Stimulated activated CD4-positive, alpha-beta T cell treated with anti-CD3 and anti-CD28 coated beads, TNF-alpha, amount 100 ng/mL, for 48 hours (primary cell): ENCODE results near the gene HNRNPUL2.

Experiments used
- DNase-seq, 3 donors: peaks; one replicate each; pipeline ENCODE4 v3.0.0-alpha.2; 2020; ENCODE audit warnings: low read depth in 3 of 3

Gene HNRNPUL2

DNA sequence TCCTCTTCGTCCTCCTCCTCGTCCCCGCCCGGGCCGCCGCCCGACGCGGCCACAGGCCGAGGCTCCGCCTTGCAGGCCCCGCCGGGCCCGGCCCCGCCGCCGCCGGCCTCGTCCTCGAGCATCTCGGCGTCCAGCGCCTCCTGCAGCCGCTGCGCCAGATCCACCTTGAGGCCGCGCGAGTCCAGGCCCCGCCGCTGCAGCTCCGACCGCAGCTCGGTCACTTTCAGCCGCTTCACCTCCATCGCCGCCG is 417 bp downstream of the HNRNPUL2 start:
- DNase-seq, result peak in 1 of 3 donors; percentile 17

DNA sequence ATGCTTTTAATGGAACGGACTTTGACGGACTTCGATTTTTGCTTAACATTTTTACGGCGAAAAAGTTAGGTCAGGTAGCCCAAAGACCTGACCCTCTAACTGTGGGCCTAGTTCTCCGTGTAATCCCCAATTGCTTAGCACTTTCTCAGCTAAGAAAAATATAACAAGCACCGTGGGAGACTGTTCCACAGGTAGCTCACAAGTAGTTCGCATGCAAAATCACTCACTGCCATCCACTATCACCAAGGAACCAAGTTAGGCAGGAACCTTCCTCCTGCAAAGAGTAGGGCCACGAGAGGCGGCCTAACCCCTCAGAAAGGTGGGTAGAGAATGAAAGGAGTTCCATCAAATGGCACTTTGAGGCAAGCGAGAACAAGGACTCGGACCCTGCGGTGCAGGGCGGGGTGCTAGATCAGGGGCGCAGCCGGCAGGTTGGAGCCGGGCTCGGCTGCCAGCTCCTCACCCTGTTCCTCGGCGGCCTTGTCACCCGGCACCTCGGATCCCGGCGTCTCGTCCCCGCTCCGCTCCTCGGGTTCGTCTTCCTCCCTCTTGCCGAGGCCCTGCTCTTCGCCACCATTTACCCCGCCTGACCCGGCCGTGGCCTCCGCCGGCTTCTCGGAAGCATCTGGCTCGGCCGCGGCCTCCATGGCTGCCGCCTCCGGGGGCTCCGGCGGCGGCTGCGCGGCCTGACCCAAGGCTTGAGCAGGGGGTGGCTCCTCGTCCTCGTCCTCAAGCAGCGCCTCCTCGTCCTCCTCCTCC is 922 bp downstream of the HNRNPUL2 start:
- DNase-seq, result no peak

DNA sequence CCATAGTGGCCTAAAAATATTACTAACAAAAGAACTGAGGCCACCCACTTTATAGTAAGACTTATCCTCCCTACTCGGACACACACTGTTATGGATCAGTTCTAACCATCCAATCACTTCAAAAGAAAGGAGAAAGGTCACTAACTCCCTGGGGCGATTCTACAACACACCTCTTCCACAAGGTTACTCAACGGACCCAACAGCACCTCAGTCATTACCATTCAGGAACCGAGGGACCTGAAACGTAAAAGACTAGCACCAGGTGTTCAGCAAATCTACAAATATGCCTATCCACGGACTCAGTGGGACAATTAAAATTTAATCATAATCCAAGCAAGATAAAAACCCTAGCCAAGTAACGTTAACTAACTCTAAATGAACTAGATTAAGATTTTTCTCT is 1.6 kb downstream of the HNRNPUL2 start:
- DNase-seq, result no peak

DNA sequence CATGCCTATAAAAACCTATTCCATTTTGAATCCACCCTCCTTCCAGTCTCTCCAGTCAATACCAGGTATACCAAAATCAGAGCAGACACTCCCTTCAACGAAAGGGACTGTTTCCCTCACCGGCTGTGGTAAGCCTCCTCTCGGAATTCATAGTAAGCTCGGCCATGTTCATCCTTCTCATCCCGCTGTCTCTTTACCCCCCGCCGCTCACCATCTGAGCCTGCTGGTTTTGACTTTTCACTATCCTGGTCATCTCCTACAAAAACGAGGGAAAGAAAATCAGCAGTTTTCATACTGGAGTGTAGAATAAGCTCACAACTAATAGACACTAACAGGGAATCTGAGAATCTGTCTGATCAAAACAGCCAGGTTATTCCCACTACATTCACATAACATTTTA is 3.1 kb downstream of the HNRNPUL2 start:
- DNase-seq, result no peak

DNA sequence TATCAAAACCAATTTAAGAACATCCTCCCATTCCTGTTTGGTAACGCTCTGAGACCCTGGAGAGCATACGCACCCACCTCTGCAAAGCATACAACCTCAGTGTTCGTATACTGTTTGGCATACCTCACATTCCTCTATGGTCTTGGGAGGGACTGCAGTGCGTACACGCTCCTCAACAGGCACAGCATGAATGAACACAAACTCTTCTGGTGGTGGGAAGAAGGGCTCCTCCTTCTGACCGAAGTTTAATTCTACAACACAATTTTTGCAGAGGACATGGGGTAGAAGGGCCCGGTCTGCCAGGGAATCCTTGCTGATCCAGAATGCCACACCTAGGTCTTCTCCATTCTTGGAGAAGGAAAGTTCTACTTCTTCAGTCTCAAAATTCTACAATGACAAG is 5.3 kb downstream of the HNRNPUL2 start:
- DNase-seq, result no peak

DNA sequence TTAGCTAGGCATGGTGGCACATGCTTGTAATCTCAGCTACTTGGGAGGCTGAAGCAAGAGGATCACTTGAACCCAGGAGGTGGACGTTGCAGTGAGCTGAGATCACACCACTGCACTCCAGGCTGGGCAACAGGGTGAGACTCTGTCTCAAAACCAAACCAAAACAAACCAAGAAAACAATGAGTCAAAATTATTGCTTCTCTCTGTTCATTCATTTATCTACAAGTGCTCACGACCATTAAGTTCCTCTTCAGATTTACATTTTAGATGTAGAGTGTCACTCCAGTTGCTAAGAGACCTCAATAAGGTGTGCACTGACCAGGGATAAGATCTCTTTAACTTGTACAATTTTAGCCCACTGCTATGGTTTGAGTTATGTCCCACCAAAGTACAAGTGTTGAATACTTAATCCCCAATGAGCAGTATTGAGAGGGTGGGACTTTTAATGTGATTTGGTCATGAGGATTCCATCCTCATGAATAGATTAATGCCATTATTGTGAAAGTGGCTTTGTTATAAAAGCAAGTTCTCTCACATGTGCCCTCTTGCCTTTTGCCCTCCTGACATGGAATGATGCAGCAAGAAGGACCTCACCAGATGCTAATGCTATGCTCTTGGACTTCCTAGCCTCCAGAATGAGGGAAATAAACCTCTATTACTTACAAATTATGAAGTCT is 7.8 kb downstream of the HNRNPUL2 start:
- DNase-seq, result no peak

DNA sequence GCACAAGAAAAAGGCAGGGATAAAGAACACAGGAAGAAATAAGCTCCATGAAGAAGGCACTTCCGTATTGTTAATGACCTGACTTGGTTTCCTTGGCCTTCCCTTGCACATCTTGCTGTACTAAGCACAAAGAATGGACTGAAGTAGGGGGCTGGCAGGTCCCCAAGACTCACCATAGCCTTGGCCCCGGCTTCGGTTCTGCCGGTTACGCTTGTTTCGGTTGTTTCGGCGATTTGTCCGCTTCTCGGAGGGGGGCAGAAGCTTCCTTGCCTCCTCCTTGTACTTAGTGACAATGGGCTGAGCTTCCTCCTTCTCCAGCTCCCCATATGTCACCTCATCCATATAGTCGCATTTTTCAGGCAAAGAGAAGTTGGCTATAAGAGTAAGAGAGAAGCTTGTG is 10.4 kb downstream of the HNRNPUL2 start:
- no peak for DNase-seq

DNA sequence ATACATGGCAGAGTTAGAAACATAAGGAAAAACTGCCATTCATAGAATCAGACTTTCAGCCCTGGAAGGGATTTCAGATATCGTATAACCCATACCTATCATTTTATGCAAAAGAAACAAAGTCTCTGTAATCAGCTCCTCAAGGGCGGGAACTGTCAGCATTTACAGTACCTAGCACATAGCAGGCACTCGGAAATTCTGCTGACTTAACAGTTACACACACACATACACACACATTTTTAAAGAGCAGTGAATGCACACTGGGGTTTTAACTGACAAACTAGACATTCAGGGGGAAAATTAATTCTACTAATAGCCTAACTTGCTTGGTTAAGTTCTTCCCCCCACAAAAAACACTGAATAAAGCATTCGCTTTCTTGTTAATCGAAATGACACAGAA is 11.1 kb downstream of the HNRNPUL2 start:
- no peak for DNase-seq

DNA sequence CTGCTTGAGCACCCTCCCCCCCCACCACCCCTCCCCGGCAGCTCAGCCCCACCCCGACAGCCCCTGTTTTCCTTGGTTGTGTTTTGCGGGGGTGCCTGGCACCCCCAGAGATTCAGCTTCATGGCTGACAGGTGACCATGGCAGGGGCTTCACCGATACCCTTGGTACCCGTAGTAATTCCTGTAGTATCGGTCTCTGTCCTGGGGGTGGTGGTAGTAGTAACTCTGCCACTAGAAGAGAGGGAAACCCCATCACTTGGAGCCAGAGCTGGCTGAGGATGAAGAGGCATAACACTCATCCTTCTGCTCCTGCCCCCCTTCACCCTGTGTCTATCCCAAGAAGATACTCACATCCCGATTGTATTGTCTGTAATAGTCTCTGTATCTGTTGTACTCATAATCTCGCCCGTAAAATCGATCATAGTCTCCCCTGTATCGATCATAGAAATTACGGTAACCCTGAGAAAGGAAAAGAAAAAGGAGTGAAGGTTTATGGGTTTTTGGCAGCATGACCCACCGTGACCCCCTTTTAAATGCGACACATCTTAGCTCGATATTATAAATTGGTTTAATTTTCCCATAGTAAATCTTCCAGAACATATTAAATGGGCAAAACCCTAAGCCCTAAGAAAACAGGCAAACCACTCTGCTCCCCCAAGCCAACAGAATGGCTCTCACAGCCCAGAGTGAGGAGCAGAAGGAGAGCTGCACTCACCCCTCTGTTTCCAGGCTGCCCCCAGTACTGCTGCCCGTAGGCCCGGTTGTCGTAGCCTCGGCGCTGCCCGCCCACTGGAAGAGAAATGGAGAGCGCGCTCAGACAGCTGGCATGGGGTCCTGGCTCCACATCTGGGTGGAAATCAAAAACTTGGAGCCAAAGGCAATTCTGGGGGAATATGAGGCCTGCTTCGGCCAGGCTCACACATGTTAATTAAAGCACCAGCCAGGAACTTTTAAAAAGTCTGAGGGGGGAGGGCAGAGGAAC is 11.8 kb downstream of the HNRNPUL2 start:
- no peak for DNase-seq

DNA sequence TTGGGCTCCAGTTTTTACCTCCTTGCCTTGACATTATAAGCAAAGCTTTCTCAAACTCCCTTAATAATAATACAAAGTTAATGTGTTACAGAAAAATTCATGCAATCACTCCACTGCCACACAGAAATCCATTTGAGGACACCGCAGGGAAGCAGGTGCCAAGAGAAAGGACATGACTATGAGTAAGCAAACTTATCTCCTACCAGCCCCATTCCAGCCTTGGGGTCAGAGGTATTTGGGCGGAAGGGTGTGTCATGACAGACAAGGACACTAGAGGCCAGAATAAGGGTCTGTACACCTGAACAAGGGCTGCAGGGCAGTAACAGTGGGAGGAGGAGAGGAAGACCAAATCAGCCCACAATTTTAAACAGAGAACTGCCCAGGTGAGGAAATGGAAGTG is 13.9 kb downstream of the HNRNPUL2 start:
- no peak for DNase-seq

DNA sequence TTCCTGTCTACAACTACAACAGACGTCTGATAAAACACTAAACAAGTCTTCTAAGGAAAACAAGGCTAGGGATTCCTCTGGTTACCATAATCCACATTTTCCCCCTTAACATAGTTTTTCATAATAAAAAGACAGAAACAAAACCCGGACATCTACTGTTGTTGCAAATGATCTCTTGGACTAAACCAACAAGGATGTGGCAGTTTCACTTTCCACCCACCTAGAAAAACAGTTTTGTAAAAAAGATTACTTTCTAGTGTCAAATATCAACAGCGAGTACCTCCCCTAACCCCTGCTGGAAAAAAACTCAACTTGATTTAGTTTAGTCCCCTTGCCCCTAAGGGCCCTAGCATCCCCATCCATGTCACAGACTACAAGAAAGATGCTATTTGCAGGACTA is 14.4 kb downstream of the HNRNPUL2 start:
- no peak for DNase-seq

DNA sequence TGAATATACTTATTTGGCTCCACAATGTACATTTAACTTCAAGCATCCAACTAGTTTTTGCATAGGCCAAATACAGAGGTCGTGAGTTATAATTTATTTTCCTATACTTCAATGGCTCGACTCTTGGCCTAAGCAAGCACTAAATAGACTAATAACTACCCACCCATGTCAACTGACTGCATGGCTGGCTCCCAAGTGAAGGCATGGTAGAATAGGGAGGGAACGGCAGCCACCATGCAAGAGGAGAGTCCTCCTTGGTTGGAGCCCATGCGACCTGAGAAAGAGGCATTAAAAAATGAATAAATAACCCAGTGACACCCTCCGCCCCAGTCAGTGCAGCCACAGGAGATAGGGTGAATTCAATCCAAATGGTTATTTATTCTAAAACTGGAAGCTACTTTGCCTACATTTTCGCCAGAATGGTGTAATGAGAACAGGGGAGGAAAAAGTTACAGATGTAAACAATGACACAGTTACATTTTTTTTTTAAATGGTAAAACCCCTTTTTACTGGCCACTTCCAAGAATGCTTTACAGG is 14.9 kb downstream of the HNRNPUL2 start:
- no peak for DNase-seq

DNA sequence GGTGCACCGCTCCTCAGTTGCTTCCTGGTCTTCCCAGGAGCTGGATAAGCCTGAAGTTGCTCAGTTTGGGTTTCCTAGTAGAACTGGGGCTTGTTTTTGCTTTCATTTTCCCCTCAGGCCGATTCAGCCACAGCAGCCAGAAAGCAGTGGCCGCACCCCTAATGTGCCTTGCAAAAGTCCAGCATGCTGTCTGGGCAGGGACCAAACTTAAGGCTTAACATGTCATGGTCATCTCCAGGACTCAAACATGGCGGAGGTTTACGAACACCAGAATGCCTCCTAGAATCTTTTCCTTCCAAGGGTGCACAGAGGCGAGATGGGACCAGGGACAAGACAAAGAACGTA is 17.3 kb downstream of the HNRNPUL2 start:
- no peak for DNase-seq

DNA sequence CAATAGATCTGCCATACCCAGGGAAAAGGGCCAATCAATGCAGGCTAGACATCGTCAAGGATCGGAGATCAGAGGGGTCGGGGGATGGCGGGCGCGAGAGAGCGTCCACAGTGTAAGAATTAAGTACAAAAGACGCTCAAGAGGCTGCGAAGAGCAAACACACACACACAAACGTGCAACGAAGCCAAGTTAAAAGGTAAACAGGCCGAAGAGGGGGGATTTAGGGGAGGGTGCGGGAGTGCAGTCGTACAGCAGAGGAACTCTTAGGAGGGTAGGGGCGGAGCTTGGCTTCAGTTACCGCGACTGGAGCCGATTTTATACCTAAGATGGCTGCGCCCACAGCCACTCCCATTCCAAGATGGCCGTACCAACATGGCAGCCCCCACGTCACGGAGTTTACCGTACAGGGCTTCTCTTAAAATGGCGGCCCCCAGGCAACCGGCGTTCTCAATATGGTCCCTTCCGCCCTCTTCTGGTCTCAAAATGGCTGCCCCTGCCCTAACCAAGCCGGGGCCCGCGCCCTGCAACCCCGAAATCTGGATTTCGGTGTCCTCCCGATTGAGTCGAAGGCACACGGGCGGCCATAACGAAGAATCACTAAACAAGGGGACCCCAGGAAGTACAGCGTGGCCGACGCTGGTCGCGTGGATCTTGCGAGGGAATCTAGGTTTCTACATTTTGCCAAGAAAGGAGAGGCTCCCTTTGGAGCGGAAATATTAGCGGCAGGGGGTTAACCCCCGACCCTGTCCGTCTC is 17.8 kb downstream of the HNRNPUL2 start:
- peak; percentile 88 to 95 (median 92) for DNase-seq

DNA sequence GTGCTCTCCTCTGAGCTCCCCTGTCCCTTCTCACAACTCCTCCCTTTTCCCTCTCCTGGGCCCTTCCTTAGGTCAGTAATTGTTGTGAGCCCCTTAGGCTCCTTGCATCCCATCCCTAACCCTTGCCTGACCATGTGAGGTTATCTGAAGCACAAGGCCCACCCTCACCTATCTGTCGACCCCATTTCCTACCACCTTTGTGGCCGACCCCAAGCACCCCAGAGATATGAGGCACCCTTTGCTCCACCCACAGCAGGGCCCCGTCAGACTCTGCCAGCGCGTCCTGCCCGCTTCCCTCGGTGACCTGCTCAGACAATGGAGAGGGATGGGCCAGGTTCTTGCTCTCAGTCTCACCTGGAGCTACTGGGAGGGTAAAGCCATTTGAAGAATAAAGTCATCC is 18.5 kb downstream of the HNRNPUL2 start:
- peak in 1 of 3 donors; percentile 29 for DNase-seq

DNA sequence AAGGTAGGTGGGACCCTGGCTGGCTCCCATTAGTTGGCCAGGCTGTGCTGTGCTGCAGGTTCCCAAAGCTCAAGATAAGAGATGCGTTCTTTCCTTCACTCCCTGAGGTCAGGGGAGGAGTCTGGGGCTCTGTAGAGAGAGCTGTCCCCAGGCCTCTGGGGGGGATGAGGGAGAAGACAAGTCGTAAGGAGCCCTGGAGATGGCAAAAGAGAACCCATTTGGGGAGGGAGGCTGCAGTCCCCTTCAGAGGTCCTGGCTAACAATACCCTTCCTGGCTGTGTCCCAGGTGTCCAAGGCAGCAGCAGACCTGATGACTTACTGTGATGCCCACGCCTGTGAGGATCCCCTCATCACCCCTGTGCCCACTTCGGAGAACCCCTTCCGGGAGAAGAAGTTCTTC is 18.9 kb downstream of the HNRNPUL2 start:
- no peak for DNase-seq

DNA sequence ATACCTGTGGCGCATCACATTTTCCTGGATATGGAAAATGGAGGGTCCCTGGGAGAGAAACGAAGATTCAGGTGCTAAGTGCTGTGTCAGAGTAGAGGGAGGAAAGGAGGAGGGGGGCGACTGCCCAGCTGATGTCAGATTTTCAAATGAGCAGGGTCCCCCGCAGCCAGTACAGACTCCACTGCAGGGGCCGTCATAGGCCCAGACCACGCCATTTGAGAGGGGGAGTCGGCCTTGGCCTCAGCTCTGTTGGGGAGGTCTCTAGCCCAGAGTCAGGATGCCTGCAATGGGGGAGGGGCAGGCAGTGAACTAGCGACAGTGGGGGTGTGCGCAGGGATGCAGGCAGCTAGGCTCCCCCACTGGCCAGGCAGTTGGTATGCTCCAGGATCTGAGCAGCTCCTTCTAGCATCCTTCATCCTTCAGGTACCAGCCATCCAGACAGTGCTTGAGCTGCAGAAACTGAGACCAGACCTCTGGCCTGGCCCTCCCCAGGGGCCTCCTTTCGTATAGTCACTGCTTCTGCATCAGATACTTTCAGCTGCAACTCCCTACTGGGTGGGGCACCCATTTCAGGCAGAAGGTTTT is 19.9 kb downstream of the HNRNPUL2 start, which contains the start of the genes BSCL2 and GNG3:
Gene BSCL2, minus strand, starts transcription at position 148 of the 585 bp plus-strand sequence. CDS start 229 bp downstream, outside the sequence.
Gene GNG3, plus strand, starts transcription at position 400 of the 585 bp plus-strand sequence. CDS start 620 bp downstream, outside the sequence.
- DNase-seq, result no peak

DNA sequence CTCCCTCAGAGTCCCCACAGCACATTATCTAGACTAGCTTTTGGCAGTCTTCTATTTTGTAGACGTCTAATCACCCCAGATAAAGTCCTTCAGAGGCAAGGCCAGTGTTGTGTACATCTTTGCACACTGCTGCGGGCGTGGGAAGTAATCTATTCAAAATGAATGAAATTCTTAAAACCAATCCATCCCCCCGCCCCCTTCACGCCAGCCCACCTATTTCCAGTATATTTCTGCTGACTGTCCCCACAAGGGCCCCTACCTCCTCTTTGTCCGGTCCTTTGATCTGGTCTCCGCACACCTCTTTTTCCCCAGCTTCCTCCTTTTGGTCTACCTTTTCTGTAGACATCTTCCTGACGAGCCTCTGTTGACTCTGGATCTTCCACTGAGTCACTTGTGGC is 20.4 kb downstream of the HNRNPUL2 start:
- DNase-seq, result no peak

DNA sequence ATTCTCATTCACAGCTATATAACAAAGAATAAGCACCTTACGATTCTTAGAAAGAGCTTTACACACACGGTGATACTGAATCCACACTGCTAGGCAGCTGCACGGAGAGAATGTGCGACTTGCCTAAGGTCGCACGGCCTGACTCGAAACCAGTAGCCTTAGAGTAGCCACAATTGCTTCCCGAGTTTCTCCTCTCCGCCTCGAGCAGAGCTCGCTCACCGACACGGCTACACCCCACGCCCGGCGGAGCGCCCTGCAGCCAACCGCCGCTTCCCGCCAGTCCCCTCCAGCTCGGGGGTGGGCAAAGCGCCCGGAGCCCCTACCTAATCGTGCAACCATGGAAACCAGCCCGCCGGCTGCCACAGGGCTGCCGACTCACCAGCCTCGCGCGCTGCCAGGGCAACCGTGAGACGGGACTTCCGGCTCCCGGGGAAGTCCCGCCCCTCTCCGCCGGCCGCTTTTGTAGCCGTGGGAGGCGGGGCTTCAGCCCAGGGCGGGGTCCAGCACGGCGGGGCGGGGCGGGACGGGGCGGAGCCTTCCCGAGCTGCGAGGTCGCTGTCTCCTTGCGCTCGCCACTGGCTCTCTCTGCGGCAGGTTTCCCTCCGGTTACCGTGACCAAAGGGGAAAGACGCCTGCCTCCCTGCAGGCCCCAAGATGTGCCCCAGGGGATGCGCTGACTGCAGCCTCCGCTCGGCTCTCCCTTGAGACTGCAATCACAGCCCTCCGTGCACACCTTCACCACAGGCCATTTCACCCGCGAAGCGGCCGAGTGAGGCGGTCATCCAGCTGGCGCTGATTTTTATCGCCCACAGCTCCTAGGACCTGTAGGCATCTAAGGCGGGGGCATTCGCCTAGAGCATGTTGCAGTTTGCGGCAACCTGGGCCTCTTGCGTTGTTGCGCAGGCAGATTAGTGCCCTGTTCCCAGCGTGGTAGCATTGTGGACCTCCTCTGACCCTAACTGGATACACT is 21.1 kb downstream of the HNRNPUL2 start:
- DNase-seq, result peak; percentile 87 to 94 (median 91)

DNA sequence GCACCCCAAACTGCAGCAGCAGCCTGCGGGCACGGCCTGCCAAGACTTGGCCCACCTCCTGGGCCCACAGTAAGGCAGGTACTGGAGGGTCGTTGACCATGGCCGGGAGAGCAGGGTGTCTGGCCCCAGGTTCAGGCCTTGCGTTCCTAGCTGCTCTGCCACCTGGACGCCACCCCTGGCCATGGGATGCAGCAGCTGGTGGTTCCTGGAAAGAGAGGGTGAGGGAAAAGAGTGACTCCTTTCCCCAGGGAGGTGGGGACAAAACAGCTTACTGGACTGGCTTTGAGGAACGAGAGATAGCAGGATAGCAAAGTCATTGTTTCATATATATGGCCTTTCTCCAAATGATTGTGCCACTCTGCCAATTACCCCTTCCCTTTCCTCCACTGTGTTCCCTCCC is 21.8 kb downstream of the HNRNPUL2 start:
- no peak for DNase-seq
